ENCODE measurements around the gene KLF11. TPM values are rescaled to one million over a fixed set of nuclear protein-coding genes. Genes with fewer than 3 reads are reported as not detected.
"Not testable (repeated sequence)": the region's sequence is repeated elsewhere in the genome, so short reads cannot be mapped to it uniquely, and the experiment has no call there.

Gene KLF11
- total RNA-seq, 1 donor from 2014 or later, result 25.8 TPM

DNA sequence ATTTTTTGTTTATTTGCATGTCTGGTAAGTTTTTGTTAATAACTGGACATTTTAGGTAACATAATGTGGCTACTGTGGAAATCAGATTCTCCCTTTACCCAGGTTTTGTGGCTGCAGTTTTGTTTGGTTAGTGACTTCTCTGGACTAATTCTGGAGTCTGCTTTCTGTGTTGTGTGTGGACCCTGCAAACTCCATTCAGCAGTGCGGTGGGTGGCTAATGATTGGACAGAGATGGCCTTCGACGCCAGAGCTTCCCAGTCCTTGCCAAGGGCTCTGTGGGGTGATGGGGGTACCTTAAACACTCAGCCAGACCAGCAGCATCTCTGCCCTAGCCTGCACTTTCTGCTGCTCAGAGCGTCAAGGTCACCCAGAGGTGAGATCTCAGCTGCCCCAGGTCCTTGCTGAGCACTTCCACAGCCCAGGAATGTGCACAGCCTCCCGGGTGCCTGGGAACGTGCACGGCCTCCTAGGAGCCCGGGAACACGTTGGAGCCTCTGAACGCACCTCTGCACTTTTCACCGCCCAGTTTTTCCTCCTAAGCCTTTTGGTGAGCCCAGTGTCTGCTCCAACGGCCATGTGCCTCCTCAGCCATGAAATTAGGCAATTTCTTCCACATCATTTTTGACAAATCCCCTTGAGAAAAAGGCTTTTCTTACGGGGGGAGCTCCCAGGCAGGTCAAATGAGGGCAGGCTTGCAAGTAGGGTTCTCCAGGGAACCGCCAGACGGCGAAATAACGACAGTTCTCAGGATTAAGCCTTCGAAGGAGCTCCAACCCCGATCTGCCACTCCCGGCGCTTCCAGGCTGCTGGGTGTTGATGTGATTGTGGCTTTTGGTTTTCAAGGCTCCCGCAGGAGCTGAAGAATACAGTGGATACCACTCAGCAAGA is 35.2 kb upstream of the KLF11 start:
- intact Hi-C loops (cut with micrococcal nuclease), result no loop called here
- DNase-seq, result peak; percentile 58
- ATAC-seq, result peak; percentile 24

DNA sequence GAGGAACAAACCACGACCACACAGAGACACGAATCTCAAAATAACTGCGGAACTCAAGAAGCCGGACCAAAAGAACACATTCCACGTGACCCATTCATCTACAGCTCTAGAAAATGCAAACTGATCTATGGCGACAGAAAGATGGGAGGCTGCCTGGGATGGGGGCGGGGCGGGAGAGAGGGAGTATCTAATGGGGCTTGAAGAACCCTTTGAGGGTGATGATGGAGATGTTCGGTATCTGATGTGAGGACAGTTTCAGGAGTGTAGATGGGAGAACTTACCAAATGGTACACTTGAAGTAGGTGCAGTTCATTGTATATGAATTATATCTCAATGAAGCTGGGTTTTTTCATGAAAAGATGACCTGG is 34.6 kb upstream of the KLF11 start:
- DNase-seq (no peak), ATAC-seq (no peak)
- intact Hi-C loops (cut with micrococcal nuclease), result no loop called here

DNA sequence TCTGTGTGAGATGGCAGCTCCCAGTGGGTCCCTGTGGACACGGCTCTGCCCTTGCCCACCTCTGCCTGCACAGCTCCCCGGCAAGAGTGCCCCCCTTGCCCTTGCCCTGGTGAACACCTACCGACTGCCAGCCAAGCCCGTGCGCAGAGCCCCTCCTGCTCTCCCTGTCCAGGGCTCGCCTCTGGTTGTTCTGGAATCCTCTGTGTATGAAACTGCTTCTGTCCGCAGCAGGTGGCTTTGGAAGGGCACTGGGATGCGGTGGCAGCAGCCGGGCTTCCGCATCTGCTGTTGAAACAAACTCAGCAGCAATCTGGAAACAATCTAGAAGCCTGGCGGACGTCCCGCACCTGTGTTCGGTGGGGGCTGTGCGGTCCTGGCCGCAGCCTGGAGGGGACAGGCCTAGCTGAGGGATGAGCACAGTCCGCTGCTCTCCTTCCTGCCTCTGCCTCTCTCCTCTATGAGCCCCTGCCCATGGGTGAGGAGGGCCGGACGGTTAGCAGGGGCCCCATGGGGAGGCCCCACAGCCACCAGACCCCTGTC is 34.0 kb upstream of the KLF11 start:
- DNase-seq (no peak), ATAC-seq (peak; percentile 8)
- intact Hi-C loops (cut with micrococcal nuclease), result no loop called here

DNA sequence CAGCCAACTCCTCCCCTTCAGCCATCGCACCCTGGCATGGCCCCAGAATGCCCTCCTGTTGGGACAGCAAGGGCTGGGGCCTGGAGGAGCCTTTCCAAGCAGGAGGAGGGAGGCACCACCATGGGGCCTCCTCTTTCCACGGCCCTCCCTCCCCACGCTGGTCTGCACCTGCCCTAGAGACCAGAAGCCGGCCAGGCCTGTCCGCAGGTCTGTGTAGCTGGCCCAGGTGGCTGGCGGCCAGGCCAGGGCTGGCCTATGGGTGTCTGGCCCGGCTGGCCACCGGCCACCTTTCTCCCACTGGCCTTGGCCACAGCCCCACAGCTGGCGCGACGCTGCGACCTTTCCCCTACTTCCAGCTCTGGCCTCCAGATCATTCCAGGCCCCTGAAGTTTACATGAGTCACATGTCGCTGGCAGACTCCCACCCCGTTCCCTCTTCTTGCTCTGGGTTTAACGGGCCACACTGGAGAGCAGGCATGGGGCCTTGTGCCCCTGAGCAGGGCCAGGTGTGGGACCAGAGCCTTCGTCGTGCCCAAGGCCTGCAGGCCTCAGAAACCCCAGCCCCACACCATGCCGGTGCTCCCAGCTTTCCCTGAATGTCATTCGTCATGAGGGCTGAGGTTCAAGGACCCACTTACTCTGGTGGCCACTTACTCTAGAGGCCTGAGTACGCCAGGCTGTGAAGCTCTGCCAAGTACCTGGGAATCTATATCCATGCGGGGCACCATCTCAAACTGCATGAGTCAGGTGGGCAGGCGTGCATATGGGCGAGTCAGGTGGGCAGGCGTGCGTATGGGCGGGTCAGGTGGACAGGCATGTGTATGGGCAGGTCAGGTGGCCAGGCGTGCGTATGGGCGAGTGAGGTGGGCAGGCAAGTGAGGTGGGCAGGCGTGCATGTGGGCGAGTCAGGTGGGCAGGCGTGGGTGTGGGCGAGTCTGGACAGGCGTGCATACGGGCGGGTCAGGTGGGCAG is 33.3 kb upstream of the KLF11 start:
- ATAC-seq, result peak; percentile 83
- intact Hi-C loops (cut with micrococcal nuclease), result no loop called here

DNA sequence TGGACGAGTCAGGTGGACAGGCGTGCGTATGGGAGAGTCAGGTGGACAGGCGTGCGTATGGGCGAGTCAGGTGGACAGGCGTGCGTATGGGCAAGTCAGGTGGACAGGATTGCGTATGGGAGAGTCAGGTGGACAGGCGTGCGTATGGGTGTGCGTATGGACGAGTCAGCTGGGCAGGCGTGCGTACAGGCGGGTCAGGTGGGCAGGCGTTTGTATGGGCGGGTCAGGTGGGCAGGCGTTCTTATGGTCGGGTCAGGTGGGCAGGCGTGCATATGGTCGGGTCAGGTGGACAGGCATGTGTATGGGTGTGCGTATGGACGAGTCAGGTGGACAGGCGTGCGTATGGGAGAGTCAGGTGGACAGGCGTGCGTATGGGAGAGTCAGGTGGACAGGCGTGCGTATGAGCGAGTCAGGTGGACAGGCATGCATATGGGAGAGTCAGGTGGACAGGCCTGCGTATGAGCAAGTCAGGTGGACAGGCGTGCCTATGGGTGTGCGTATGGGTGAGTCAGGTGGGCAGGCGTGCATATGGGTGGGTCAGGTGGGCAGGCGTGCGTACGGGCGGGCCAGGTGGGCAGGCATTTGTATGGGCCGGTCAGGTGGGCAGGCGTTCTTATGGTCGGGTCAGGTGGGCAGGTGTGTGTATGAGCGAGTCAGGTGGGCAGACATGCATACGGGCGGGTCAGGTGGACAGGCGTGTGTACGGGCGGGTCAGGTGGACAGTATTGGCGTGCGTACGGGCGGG is 32.3 kb upstream of the KLF11 start:
- DNase-seq; ATAC-seq; intact Hi-C loops (cut with micrococcal nuclease): not testable (repeated sequence)

More for the DNA sequence above, 33.3 kb upstream of the KLF11 start:
- DNase-seq, result peak; percentile 96

DNA sequence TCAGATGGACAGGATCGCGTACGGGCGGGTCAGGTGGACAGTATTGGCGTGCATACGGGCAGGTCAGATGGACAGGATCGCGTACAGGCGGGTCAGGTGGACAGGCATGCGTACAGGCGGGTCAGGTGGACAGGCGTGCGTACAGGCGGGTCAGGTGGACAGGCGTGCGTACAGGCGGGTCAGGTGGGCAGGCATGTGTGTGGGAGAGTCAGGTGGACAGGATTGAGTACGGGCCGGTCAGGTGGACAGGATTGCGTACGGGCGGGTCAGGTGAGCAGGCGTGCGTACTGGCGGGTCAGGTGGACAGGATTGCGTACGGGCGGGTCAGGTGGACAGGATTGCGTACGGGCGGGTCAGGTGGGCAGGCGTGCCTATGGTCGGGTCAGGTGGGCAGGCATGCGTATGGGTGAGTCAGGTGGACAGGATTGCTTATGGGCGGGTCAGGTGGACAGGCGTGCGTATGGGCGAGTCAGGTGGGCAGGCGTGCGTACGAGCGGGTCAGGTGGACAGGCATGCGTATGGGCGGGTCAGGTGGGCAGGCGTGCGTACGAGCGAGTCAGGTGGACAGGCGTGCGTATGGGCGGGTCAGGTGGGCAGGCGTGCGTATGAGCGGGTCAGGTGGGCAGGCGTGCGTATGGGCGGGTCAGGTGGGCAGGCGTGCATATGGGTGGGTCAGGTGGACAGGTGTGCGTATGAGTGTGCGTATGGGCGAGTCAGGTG is 31.6 kb upstream of the KLF11 start:
- intact Hi-C loops (cut with micrococcal nuclease); ATAC-seq; DNase-seq: not testable (repeated sequence)

DNA sequence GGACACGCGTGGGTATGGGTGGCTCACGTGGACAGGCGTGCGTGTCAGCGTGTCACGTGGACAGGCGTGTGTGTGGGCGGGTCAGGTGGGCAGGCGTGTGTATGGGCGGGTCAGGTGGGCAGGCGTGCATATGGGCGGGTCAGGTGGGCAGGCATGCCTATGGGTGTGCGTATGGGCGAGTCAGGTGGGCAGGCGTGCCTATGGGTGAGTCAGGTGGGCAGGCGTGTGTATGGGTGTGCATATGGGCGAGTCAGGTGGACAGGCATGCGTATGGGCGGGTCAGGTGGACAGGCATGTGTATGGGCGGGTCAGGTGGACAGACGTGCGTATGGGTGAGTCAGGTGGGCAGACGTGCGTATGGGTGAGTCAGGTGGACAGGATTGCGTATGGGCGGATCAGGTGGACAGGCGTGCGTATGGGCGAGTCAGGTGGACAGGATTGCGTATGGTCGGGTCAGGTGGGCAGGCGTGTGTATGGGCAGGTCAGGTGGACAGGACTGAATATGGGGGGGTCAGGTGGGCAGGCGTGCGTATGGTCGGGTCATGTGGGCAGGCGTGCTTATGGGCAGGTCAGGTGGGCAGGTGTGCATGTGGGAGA is 30.9 kb upstream of the KLF11 start:
- not testable (repeated sequence) for DNase-seq, ATAC-seq

DNA sequence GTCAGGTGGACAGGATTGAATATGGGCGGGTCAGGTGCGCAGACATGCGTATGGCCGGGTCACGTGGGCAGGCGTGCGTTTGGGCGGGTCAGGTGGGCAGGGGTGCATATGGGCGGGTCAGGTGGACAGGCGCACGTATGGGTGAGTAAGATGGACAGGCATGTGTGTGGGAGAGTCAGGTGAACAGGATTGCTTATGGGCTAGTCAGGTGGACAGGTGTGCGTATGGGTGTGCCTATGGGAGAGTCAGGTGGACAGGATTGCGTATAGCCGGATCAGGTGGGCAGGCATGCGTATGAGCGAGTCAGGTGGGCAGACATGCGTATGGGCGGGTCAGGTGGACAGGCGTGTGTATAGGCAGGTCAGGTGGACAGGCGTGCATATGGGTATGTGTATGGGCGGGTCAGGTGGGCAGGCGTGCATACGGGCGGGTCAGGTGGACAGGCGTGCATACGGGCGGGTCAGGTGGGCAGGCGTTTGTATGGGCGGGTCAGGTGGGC is 30.3 kb upstream of the KLF11 start:
- no peak for ATAC-seq
- no peak for DNase-seq
- intact Hi-C loops (cut with micrococcal nuclease), result no loop called here

More for the DNA sequence above, 30.9 kb upstream of the KLF11 start:
- intact Hi-C loops (cut with micrococcal nuclease), result not testable (repeated sequence)

DNA sequence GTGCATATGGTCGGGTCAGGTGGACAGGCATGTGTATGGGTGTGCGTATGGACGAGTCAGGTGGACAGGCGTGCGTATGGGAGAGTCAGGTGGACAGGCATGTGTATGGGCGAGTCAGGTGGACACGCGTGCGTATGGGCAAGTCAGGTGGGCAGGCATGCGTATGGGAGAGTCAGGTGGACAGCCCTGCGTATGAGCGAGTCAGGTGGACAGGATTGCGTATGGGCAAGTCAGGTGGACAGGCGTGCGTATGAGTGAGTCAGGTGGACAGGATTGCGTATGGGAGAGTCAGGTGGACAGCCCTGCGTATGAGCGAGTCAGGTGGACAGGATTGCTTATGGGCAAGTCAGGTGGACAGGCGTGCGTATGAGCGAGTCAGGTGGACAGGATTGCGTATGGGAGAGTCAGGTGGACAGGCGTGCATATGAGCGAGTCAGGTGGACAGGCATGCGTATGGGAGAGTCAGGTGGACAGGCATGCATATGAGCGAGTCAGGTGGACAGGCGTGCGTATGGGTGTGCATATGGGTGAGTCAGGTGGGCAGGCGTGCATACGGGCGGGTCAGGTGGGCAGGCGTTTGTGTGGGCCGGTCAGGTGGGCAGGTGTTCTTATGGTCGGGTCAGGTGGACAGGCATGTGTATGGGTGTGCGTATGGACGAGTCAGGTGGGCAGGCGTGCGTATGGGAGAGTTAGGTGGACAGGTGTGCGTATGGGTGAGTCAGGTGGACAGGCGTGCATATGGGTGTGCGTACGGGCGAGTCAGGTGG is 29.5 kb upstream of the KLF11 start:
- ATAC-seq; DNase-seq; intact Hi-C loops (cut with micrococcal nuclease): not testable (repeated sequence)

DNA sequence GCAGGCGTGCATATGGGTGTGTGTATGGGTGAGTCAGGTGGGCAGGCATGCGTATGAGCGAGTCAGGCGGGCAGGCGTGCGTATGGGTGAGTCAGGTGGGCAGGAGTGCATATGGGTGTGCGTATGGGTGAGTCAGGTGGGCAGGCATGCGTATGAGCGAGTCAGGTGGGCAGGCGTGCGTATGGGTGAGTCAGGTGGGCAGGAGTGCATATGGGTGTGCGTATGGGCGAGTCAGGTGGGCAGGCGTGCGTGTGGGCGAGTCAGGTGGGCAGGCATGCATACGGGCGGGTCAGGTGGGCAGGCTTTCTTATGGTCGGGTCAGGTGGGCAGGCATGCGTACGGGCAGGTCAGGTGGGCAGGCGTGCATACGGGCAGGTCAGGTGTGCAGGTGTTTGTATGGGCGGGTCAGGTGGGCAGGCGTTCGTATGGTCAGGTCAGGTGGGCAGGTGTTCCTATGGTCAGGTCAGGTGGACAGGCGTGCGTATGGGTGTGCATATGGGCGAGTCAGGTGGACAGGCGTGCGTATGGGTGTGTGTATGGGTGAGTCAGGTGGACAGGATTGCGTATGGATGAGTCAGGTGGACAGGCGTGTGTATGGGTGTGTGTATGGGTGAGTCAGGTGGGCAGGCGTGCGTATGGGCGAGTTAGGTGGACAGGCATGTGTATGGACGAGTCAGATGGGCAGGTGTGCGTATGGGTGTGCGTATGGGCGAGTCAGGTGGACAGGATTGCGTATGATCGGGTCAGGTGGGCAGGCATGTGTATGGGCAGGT is 28.7 kb upstream of the KLF11 start:
- ATAC-seq (no peak), DNase-seq (no peak)
- intact Hi-C loops (cut with micrococcal nuclease), result no loop called here

DNA sequence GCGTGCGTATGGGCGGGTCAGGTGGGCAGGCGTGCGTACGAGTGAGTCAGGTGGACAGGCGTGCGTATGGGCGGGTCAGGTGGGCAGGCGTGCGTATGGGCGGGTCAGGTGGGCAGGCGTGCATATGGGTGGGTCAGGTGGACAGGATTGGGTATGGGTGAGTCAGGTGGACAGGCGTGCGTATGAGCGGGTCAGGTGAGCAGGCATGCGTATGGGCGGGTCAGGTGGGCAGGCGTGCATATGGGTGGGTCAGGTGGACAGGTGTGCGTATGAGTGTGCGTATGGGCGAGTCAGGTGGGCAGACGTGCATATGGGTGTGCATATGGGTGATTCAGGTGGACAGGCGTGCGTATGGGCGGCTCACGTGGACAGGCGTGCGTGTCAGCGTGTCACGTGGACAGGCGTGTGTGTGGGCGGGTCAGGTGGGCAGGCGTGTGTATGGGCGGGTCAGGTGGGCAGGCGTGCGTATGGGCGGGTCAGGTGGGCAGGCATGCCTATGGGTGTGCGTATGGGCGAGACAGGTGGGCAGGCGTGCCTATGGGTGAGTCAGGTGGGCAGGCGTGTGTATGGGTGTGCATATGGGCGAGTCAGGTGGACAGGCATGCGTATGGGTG is 27.9 kb upstream of the KLF11 start:
- DNase-seq; ATAC-seq; intact Hi-C loops (cut with micrococcal nuclease): not testable (repeated sequence)

DNA sequence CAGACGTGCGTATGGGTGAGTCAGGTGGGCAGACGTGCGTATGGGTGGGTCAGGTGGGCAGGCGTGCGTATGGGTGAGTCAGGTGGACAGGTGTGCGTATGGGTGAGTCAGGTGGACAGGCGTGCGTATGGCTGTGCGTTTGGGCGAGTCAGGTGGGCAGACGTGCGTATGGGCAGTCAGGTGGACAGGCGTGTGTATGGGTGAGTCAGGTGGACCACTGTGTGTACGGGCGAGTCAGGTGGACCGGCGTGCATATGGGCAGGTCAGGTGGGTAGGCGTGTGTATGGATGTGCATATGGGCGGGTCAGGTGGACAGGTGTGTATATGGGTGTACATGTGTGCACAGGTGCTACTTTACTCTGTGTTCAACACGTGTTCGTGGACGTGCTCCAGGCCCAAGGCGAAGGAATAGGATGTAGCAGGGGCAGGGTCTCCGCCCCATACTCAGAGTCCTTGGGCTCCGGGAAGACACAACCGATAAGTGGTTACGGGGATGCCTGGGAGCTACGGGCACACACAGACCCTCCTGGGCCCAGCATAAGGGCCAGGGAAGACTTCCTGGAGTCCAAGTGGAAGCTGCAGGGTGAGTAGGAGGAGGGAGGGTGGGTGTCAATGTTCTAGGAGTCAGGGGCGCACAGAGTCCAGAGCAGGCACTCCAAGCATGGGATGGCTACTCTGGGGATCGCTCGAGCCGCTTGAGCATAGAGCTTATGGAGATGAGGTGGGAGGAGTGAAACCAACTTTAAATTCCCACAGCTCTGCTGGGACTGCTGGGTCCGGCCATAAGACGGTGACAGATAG is 27.1 kb upstream of the KLF11 start:
- no peak for ATAC-seq
- intact Hi-C loops (cut with micrococcal nuclease), result no loop called here

DNA sequence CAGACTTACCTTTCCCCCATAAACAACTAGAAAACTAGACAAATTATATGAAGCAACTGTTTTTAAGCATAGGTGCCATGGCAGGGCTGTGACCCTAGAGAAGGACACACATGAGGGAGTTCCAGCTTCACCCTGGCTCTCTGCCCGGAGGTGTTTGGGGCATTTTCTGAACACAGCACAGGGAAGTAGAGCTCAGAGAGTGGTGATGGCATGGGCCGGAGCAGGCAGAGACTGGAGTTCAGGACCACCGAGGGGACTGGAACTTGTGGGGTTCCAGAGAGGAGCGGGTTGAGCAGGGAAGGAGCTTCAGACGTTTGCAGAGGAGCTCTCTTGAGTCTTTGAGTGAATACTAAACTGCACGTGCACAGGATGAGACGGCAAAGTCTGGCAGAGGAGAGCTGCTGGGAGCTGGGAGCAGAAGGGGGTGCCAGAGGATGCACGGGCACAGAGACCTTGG is 26.5 kb upstream of the KLF11 start:
- DNase-seq (no peak), ATAC-seq (no peak)
- intact Hi-C loops (cut with micrococcal nuclease), result no loop called here

More for the DNA sequence above, 27.1 kb upstream of the KLF11 start:
- no peak for DNase-seq

DNA sequence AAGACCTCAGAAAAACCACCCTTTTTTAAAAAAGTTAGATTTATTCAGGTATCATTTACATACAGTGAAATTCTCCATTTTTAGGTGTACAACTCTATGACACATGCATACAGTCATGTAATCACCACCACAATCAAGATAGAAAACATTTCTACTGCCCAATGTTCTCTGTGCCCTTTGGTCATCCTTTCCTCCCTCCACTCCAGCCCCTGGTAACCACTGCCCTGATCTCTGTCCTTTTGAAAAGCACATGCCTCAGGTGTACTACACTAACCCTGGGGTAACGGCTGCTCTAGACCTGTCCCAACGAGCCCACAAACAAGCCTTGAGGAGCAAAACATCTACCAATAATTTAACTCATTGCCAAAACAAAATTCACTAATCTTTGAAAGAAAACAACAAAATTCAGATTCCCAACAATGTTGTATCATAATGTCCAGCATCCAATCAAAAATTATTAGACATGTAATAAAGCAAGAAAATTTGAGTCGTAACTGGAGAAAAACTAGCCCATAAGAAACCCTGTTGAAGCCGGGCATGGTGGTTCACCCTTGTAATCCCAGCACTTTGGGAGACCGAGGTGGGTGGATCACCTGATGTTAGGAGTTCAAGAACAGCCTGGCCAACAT is 25.9 kb upstream of the KLF11 start:
- intact Hi-C loops (cut with micrococcal nuclease), result no loop called here
- DNase-seq (no peak), ATAC-seq (no peak)

Measured in left ventricle myocardium superior (tissue), 1 donor.